IMR-90 (cell line): ENCODE data around the gene NUPR1. TPM values are rescaled to one million over a fixed set of nuclear protein-coding genes. Genes with fewer than 3 reads are reported as not detected.

Experiments
- ATAC-seq: fragments of 200-7000 bp; cut with Tn5 transposase; 2 replicates; pipeline ENCODE4 v1.9.1; 2020; ENCODE audit warnings: low read depth, mild to moderate bottlenecking, moderate library complexity
- BruUV-seq: library from RNA; stranded (reverse); fragments of 400-500 nt; replicated peaks from 2 replicates; lab custom pipeline; 2021; lab: Mats Ljungman, UMichigan
- CTCF ChIA-PET: fragments of 300-600 bp; formaldehyde crosslinking; extraction: SDS; loops from one replicate; lab custom pipeline; 2021; ENCODE audit warnings: antibody characterized with exemption; lab: Yijun Ruan, JAX
- POLR2A ChIA-PET: fragments of 300-600 bp; sonication (Branson Sonifier 250); formaldehyde crosslinking; loops from one replicate; lab custom pipeline; 2022; ENCODE audit warnings: antibody characterized with exemption; ENCODE audit not compliant: unreplicated experiment; lab: Charles Lee
- DNase-seq: peaks from one replicate; pipeline ENCODE4 v3.0.0; 2013
- H2AFZ ChIP-seq: replicated peaks from 2 replicates; pipeline ENCODE3; 2013; ENCODE audit warnings: low read length, mild to moderate bottlenecking; ENCODE audit not compliant: poor library complexity
- H2AK5ac ChIP-seq: 2 replicates; pipeline ENCODE4 v1.6.1; 2013; ENCODE audit warnings: low read depth, low read length, inconsistent platforms
- H2AK9ac ChIP-seq: replicated peaks from 2 replicates; pipeline ENCODE3; 2013; ENCODE audit warnings: mild to moderate bottlenecking, low read depth, low read length, moderate library complexity; ENCODE audit not compliant: poor library complexity
- H2BK120ac ChIP-seq: 2 replicates; pipeline ENCODE4 v1.6.1; 2013; ENCODE audit warnings: low read depth, low read length, inconsistent platforms
- H2BK15ac ChIP-seq: 3 replicates; pipeline ENCODE4 v1.6.1; 2013; ENCODE audit warnings: low read depth, low read length, inconsistent platforms
- H2BK20ac ChIP-seq: 2 replicates; pipeline ENCODE4 v1.6.1; 2013; ENCODE audit warnings: low read depth, mild to moderate bottlenecking, inconsistent platforms, low read length, moderate library complexity
- H2BK5ac ChIP-seq: 2 replicates; pipeline ENCODE4 v1.6.1; 2013; ENCODE audit warnings: mild to moderate bottlenecking, low read depth, low read length, inconsistent platforms; ENCODE audit not compliant: poor library complexity, severe bottlenecking
- H3K14ac ChIP-seq: replicated peaks from 2 replicates; pipeline ENCODE4 v1.6.1; 2013; ENCODE audit warnings: low read depth, low read length, inconsistent platforms
- H3K18ac ChIP-seq: 2 replicates; pipeline ENCODE4 v1.6.1; 2013; ENCODE audit warnings: low read depth, low read length, control low read depth
- H3K23ac ChIP-seq: 2 replicates; pipeline ENCODE4 v1.6.1; 2013; ENCODE audit warnings: low read depth, low read length, inconsistent platforms
- H3K27ac ChIP-seq: 2 replicates; pipeline ENCODE4 v1.5.1; 2013; ENCODE audit warnings: mild to moderate bottlenecking, control low read depth, low read length; ENCODE audit not compliant: insufficient read depth
- H3K27me3 ChIP-seq: 2 replicates; pipeline ENCODE4 v1.6.1; 2013; ENCODE audit warnings: low read length; ENCODE audit not compliant: control insufficient read depth, insufficient read depth
- H3K36me3 ChIP-seq: 2 replicates; pipeline ENCODE4 v1.6.1; 2013; ENCODE audit warnings: low read length, mixed read lengths; ENCODE audit not compliant: control insufficient read depth, insufficient read depth
- H3K4ac ChIP-seq: 2 replicates; pipeline ENCODE4 v1.6.1; 2013; ENCODE audit warnings: low read depth, low read length, inconsistent platforms
- H3K4me1 ChIP-seq: 2 replicates; pipeline ENCODE4 v1.6.1; 2013; ENCODE audit warnings: low read length, mixed read lengths; ENCODE audit not compliant: control insufficient read depth, insufficient read depth
- H3K4me2 ChIP-seq: 2 replicates; pipeline ENCODE4 v1.6.1; 2013; ENCODE audit warnings: low read depth, mild to moderate bottlenecking, control low read depth, low read length, moderate library complexity
- H3K4me3 ChIP-seq: 2 replicates; pipeline ENCODE4 v1.5.1; 2013; ENCODE audit warnings: low read depth, mild to moderate bottlenecking, control low read depth, low read length, moderate library complexity; ENCODE audit not compliant: insufficient read depth
- H3K56ac ChIP-seq: 2 replicates; pipeline ENCODE4 v1.6.1; 2013; ENCODE audit warnings: low read length, inconsistent platforms; ENCODE audit not compliant: insufficient read depth; ENCODE audit errors: extremely low read depth
- H3K79me1 ChIP-seq, 2 experiments: 2 replicates each; pipeline ENCODE4 v1.6.1; 2013; ENCODE audit warnings: low read length in 2 of 2, inconsistent platforms in 1 of 2, low read depth in 1 of 2
- H3K9ac ChIP-seq: 2 replicates; pipeline ENCODE4 v1.6.1; 2013; ENCODE audit warnings: low read depth, low read length, control low read depth
- H3K9me1 ChIP-seq: 2 replicates; pipeline ENCODE4 v1.6.1; 2013; ENCODE audit warnings: low read length, inconsistent platforms; ENCODE audit not compliant: insufficient read depth
- H3K9me3 ChIP-seq: 2 replicates; pipeline ENCODE4 v1.6.1; 2013; ENCODE audit warnings: low read length; ENCODE audit not compliant: control insufficient read depth, insufficient read depth
- H4K20me1 ChIP-seq: 2 replicates; pipeline ENCODE4 v1.6.1; 2013; ENCODE audit warnings: low read length, inconsistent platforms; ENCODE audit not compliant: insufficient read depth
- H4K5ac ChIP-seq: 2 replicates; pipeline ENCODE4 v1.6.1; 2013; ENCODE audit warnings: mild to moderate bottlenecking, low read depth, low read length, control low read depth
- H4K8ac ChIP-seq, 2 experiments: 2 replicates each; pipeline ENCODE4 v1.6.1; 2013; ENCODE audit warnings: low read depth in 2 of 2, low read length in 2 of 2, control low read depth in 1 of 2, inconsistent platforms in 1 of 2
- H4K91ac ChIP-seq: 2 replicates; pipeline ENCODE4 v1.6.1; 2013; ENCODE audit warnings: low read depth, low read length, inconsistent platforms; ENCODE audit not compliant: insufficient read depth
- CHD1 ChIP-seq: IDR thresholded peaks from 2 replicates; pipeline ENCODE4 v1.6.1; 2012; ENCODE audit warnings: low read depth, low read length, improper control_type of control experiment
- CTCF ChIP-seq: conservative IDR thresholded peaks from 2 replicates; pipeline ENCODE4 v1.5.1; 2012; ENCODE audit warnings: mild to moderate bottlenecking, low read depth, low read length, improper control_type of control experiment
- SMC3 ChIP-seq: fragments of 150-350 bp; IDR thresholded peaks from 2 replicates; pipeline ENCODE4 v1.6.1; 2016; ENCODE audit warnings: low read depth, mild to moderate bottlenecking, antibody characterized with exemption, low read length, moderate library complexity
- WGBS, 2 experiments: methylation state at CpG; one replicate each; pipeline versions ENCODE4 v1.1.5 to v1.1.7; 2013; ENCODE audit warnings: missing lambda C conversion rate in 2 of 2; ENCODE audit not compliant: insufficient read length in 1 of 2; ENCODE audit errors: extremely low coverage in 2 of 2; 5-methylcytosine and 5-hydroxymethylcytosine counted together
- dilution Hi-C: fragments of 300-500 bp; cut with HindIII; formaldehyde crosslinking; loops from one replicate; pipeline ENCODE4 v1.14.3; 2018; ENCODE audit warnings: low sequenced_read_pairs; ENCODE audit not compliant: unreplicated experiment
- in situ Hi-C: fragments of 300-500 bp; cut with MboI; formaldehyde crosslinking; loops from 3 replicates; pipeline ENCODE4 v1.14.3; 2019; ENCODE audit warnings: low sequenced_read_pairs, inconsistent platforms, mixed read lengths
- intact Hi-C: fragments of 100-400 bp; cut with micrococcal nuclease; formaldehyde crosslinking; loops from 2 replicates; pipeline ENCODE4 v1.10.0; 2022
- polyA plus RNA-seq, 3 experiments: library from polyadenylated mRNA; depleted of rRNA; stranded (reverse); fragments of >200 nt; gene quantifications; 2 replicates each; pipeline ENCODE4 v1.2.3, GENCODE V29; 2012; ENCODE audit warnings: low replicate concordance in 1 of 3
- total RNA-seq: library from RNA; depleted of rRNA; stranded (reverse); fragments of >200 nt; gene quantifications from 2 replicates; pipeline ENCODE4 v1.2.3, GENCODE V29; 2012

Gene NUPR1
- total and polyA plus RNA-seq, 2 of the 4 experiments (the other 2 are of a cell fraction) = 10.2 to 27.9 TPM

DNA sequence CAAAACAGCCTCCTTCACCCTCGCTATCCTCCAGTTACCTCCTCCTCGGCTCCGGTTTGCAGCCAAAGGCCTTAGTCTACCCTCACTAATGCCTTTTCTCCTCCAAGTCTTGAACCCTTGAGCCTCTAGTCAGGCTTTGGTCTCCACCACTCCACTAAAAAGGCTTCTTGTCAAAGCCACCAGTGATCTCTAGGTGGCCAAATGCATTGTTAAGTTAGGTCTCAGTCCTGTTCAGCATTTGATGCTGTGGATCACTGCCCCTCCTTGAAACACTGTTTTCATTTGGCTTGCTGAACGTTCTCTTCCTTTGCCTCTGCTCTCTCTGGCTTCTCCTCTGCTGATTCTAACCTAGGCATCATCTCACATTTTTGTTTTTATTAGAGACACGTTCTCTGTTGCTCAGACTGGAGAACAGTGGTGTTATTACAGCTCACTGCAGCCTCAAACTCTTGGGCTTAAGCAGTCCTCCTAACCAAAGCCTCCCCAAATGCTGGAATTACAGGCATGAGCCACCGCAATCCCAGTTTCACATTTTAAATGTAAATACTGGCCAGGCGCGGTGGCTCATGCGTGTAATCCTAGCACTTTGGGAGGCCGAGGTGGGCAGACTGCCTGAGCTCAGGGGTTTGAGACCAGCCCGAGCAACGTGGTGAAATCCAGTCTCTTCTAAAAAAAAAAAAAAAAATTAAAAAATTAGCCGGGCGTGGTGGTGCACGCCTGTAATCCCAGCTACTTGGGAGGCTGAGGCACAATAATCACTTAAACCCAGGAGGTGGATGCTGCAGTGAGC, 16.1 kb upstream of the NUPR1 start:
- Histone ChIP-seq H3K9ac (peak overlapping the region; percentile 66), H3K4ac (peak overlapping the region; percentile 66), H2BK20ac (no peak overlapping the region), H4K91ac (peak overlapping the region; percentile 43; the same call in 1 of the 2 replicates), H2AK9ac (peak overlapping the region; percentile 43), H4K5ac (peak overlapping the region; percentile 73), H3K4me1 (peaks cover 5% of the 10 kb centered on the region; the same call in 1 of the 2 replicates), H4K8ac (peak overlapping the region; percentile 83 to 88), H3K27ac (0 out of 2 replicates have a peak overlapping the region, but pooled peaks have one; percentile 5), H3K18ac (no peak overlapping the region), H2BK5ac (no peak overlapping the region), H3K9me3 (no peaks in the 10 kb centered on the region), H2BK120ac (no peak overlapping the region), H3K27me3 (no peaks in the 10 kb centered on the region), H3K36me3 (peaks cover 2% of the 10 kb centered on the region; the same call in 1 of the 2 replicates), H3K23ac (peak overlapping the region; percentile 80), H3K9me1 (peaks cover 4% of the 10 kb centered on the region), H3K4me3 (peak overlapping the region; percentile 53), H3K14ac (peak overlapping the region; percentile 67), H2AFZ (peak overlapping the region; percentile 72), H3K79me1 (peaks cover 15 to 18% of the 10 kb centered on the region in 2 experiments), H2AK5ac (peak overlapping the region; percentile 70), H4K20me1 (peaks cover 3% of the 10 kb centered on the region; the same call in 1 of the 2 replicates), H2BK15ac (no peak overlapping the region), H3K56ac (no peak overlapping the region), H3K4me2 (peak overlapping the region; percentile 78)
- DNase-seq (no peak), ATAC-seq (no peak)
- no TSS peak for BruUV-seq
- TF ChIP-seq SMC3 (no peak), CTCF (no peak), CHD1 (no peak)
- 78% methylated on average over 6 of the region's 15 CpGs; no CpG with 5 or more reads in 1 of the 2 experiments for WGBS, 2 experiments
- in situ Hi-C loops (no loop called here), dilution Hi-C loops (no loop called here), intact Hi-C loops (no loop called here)
- ChIA-PET CTCF (interaction anchor here (1.2 to 1.3 kb wide), 3 partner anchors 14 to 277 kb away, joined by 3 read pairs; partner anchors contain the start of gene NUPR1), POLR2A (no interaction called here)
